ENCODE data around the gene PLEKHM3.

- TF ChIP-seq CTCF (IDR thresholded peaks at IDR 0.05; ENCODE audit: insufficient read depth, low read length) = no peak
- no peak for TF ChIP-seq POLR2AphosphoS5 (IDR thresholded peaks at IDR 0.05; ENCODE audit: low read depth)
- TF ChIP-seq GABPA (IDR thresholded peaks at IDR 0.05; ENCODE audit: low read depth) = no peak
- TF ChIP-seq SPI1 (IDR thresholded peaks at IDR 0.05; ENCODE audit: borderline replicate concordance, low read depth) = no peak
- TF ChIP-seq REST (IDR thresholded peaks at IDR 0.05; ENCODE audit: insufficient replicate concordance, low read depth) = no peak
These were observed 175.9 kb downstream of the PLEKHM3 start for GRCh38 chr2:207849443-207849842.
